ENCODE data around the gene CTNNBIP1. TPM values are rescaled to one million over a fixed set of nuclear protein-coding genes. Genes with fewer than 3 reads are reported as not detected.

CTNNBIP1 gene
- total and polyA plus RNA-seq, 8 donors = 12.3 to 49.8 (median 35.2) TPM

DNA sequence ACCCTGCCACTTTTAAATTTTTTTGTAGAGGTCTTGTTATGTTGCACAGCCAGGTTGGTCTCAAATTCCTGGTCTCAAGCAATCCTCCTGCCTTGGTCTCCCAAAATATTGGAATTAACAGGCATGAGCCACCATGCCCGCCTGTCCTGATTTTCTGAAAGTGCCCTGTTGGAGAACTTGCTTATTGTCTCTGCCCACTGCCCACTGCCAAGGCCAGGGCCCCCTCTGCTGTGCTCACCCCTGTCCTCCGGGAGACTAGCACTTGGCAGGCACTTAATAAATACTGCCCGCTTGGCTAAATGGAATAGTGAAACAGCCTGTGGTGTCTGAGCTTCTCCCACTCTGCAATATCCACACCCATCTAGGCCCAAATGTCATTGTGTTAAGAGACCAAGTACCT is 35.7 kb downstream of the CTNNBIP1 start:
- TF ChIP-seq POLR2A (IDR thresholded peaks at IDR 0.05) (no peak), POLR2AphosphoS5 (IDR thresholded peaks at IDR 0.05) (no peak), EP300 (IDR thresholded peaks at IDR 0.05) (no peak)
- TF ChIP-seq, protein P1, sequence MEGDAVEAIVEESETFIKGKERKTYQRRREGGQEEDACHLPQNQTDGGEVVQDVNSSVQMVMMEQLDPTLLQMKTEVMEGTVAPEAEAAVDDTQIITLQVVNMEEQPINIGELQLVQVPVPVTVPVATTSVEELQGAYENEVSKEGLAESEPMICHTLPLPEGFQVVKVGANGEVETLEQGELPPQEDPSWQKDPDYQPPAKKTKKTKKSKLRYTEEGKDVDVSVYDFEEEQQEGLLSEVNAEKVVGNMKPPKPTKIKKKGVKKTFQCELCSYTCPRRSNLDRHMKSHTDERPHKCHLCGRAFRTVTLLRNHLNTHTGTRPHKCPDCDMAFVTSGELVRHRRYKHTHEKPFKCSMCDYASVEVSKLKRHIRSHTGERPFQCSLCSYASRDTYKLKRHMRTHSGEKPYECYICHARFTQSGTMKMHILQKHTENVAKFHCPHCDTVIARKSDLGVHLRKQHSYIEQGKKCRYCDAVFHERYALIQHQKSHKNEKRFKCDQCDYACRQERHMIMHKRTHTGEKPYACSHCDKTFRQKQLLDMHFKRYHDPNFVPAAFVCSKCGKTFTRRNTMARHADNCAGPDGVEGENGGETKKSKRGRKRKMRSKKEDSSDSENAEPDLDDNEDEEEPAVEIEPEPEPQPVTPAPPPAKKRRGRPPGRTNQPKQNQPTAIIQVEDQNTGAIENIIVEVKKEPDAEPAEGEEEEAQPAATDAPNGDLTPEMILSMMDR (IDR thresholded peaks at IDR 0.05) = no peak
- intact Hi-C loops (cut with DNase I; ENCODE audit: low total_unique reads) = loop anchor here (5.0 to 10.0 kb wide), 2 partner anchors 68 to 160 kb away; partner anchors contain the start of genes LZIC, NMNAT1 and UBE4B
- Histone ChIP-seq H3K4me3 (peak overlapping the region in 1 of 4 donors; percentile 15), H3K4me1 (peaks cover 0 to 30% (median 22%) of the 10 kb centered on the region in 4 donors), H3K36me3 (peaks cover 6 to 28% (median 27%) of the 10 kb centered on the region in 4 donors), H3K27ac (no peak overlapping the region), H3K27me3 (no peaks in the 10 kb centered on the region), H3K9me3 (no peaks in the 10 kb centered on the region)
- no peak for DNase-seq
- WGBS, 5 donors = 70 to 85% (median 79%) methylated on average over 3 of the region's 3 CpGs

DNA sequence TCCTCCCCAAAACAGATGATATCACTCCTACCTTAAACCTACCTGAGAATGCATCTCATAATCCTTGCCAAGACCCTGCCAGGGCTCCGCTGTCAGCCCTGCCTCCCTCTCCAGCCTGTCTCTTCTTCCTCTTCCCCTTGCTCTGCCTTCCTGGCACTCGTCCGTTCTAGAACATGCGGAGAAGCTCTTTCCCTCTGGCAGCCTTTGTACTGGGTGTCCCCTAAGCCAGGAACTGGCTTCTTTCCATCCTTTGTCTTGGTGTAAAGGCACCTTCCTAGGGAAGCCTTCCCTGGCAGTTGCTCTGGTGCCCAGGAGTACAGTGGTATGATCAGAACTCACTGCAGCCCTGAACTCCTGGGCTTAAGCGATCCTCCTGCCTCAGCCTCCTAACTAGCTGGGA is 36.1 kb downstream of the CTNNBIP1 start:
- Histone ChIP-seq H3K27ac (no peak overlapping the region), H3K27me3 (no peaks in the 10 kb centered on the region), H3K4me3 (no peak overlapping the region), H3K36me3 (peaks cover 10 to 32% (median 32%) of the 10 kb centered on the region in 4 donors), H3K4me1 (peaks cover 0 to 30% (median 22%) of the 10 kb centered on the region in 4 donors), H3K9me3 (no peaks in the 10 kb centered on the region)
- DNase-seq = no peak
- intact Hi-C loops (cut with DNase I; ENCODE audit: low total_unique reads) = loop anchor here (5.0 to 10.0 kb wide), 2 partner anchors 68 to 161 kb away; partner anchors contain the start of genes LZIC, NMNAT1 and UBE4B
- 76 to 94% (median 86%) methylated on average over 4 to 5 of the region's 5 CpGs for WGBS, 5 donors
- TF ChIP-seq, protein P1 (IDR thresholded peaks at IDR 0.05) = no peak
- TF ChIP-seq POLR2A (IDR thresholded peaks at IDR 0.05) (no peak), POLR2AphosphoS5 (IDR thresholded peaks at IDR 0.05) (no peak), EP300 (IDR thresholded peaks at IDR 0.05) (no peak)

DNA sequence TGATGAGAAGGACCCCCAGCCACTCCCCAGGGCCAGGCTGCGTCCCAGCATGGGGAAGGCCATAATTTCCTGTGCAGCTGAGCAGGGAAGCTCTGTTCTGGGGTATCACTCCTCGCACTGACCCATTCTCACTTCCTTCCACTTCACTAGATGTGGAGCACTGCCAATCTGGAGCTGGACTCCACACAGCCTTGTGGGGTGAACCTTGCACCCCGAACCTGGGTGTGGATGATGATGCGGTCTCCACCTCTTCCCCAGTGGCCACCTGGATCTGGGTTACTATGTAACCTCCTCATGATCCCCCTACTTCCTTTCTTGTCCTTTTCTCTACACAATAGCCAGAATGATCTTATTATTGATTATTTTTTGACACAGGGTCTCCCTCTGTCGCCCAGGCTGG is 36.7 kb downstream of the CTNNBIP1 start:
- Histone ChIP-seq H3K36me3 (peaks cover 12 to 38% (median 37%) of the 10 kb centered on the region in 4 donors), H3K4me3 (no peak overlapping the region), H3K27me3 (no peaks in the 10 kb centered on the region), H3K9me3 (no peaks in the 10 kb centered on the region), H3K27ac (no peak overlapping the region), H3K4me1 (peaks cover 0 to 27% (median 21%) of the 10 kb centered on the region in 4 donors)
- intact Hi-C loops (cut with DNase I; ENCODE audit: low total_unique reads) = loop anchor here (5.0 to 10.0 kb wide), 2 partner anchors 69 to 161 kb away; partner anchors contain the start of genes LZIC, NMNAT1 and UBE4B
- no peak for TF ChIP-seq POLR2A (IDR thresholded peaks at IDR 0.05)
- TF ChIP-seq POLR2AphosphoS5 (IDR thresholded peaks at IDR 0.05) = no peak
- TF ChIP-seq, protein P1 (IDR thresholded peaks at IDR 0.05) = no peak
- no peak for TF ChIP-seq EP300 (IDR thresholded peaks at IDR 0.05)
- DNase-seq = no peak
- WGBS, 5 donors = 83 to 93% (median 90%) methylated on average over 5 of the region's 5 CpGs

DNA sequence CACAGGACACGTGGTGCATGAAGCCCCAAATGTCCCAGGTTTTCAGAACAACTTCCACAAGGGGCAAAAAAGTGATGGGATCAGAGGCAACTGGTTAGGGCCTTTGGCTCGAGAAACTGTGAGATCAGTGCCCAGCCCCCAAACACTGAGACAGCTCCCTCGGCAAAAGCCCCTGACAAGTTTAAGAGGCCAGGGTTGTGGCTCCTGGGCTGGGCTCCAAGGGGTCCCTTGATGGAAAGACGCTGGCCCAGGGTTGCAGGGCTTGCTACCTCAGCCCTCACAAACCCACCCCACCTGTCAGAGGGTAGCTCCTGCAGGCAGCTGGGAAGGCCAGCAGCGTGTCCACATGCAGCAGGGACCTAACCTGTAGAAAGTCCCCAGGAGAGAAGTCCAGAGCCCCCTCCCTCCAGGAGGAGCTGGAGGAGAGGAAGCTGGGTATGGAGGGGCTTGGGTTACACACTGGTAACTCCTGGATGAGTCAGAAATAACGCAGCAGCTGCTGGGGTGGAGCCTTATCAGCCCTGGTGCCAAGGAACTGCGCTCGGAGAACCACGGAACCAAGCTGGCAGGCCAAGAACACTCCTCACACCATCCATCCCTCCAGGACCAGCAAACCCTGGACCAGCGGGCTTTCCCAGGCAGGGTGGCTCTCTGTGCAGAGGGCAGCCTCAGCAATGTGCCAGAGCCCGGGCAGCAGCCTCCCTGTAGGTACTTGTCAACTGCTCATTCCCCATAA is 37.5 kb downstream of the CTNNBIP1 start:
- Histone ChIP-seq H3K27ac (no peak overlapping the region), H3K27me3 (no peaks in the 10 kb centered on the region), H3K36me3 (peaks cover 12 to 45% (median 44%) of the 10 kb centered on the region in 4 donors), H3K4me3 (no peak overlapping the region), H3K4me1 (peaks cover 0 to 25% (median 16%) of the 10 kb centered on the region in 4 donors), H3K9me3 (no peaks in the 10 kb centered on the region)
- intact Hi-C loops (cut with DNase I; ENCODE audit: low total_unique reads) = loop anchor here (5.0 to 10.0 kb wide), 2 partner anchors 70 to 162 kb away; partner anchors contain the start of genes LZIC, NMNAT1 and UBE4B
- TF ChIP-seq POLR2AphosphoS5 (IDR thresholded peaks at IDR 0.05) (no peak), EP300 (IDR thresholded peaks at IDR 0.05) (no peak), POLR2A (IDR thresholded peaks at IDR 0.05) (no peak)
- TF ChIP-seq, protein P1 (IDR thresholded peaks at IDR 0.05) = no peak
- WGBS, 5 donors = 68 to 98% (median 85%) methylated on average over 6 to 11 of the region's 11 CpGs
- no peak for DNase-seq
